Brain microvascular endothelial cell (primary cell): ENCODE data around the gene UBE2F.

Experiments
- DNase-seq: peaks from one replicate; pipeline ENCODE4 v3.0.0-alpha.2; 2020
- H3K27ac ChIP-seq: fragments of 250-450 bp; sonication (Bioruptor Pico); 2 replicates; pipeline ENCODE4 v1.5.1; 2020; ENCODE audit warnings: mild to moderate bottlenecking, moderate library complexity
- H3K27me3 ChIP-seq: fragments of 250-450 bp; sonication (Bioruptor Pico); replicated peaks from 2 replicates; pipeline ENCODE4 v1.5.1; 2020; ENCODE audit warnings: mild to moderate bottlenecking
- H3K36me3 ChIP-seq: fragments of 250-450 bp; sonication (Bioruptor Pico); replicated peaks from 2 replicates; pipeline ENCODE4 v1.5.1; 2020; ENCODE audit warnings: mild to moderate bottlenecking
- H3K4me3 ChIP-seq: 2 replicates; pipeline ENCODE4 v1.5.1; 2011; ENCODE audit warnings: low read depth, mild to moderate bottlenecking, control low read depth, low read length, moderate library complexity
- CTCF ChIP-seq: IDR thresholded peaks from 2 replicates; pipeline ENCODE4 v1.5.1; 2011; ENCODE audit warnings: low read depth, mild to moderate bottlenecking, moderate library complexity, low read length, control low read depth, inconsistent platforms; ENCODE audit errors: missing control alignments
- in situ Hi-C: cut with HindIII; loops from 2 replicates; pipeline ENCODE4 v1.10.0; 2017; ENCODE audit warnings: low sequenced_read_pairs, low pct_ligation_motif_present

The UBE2F gene

DNA sequence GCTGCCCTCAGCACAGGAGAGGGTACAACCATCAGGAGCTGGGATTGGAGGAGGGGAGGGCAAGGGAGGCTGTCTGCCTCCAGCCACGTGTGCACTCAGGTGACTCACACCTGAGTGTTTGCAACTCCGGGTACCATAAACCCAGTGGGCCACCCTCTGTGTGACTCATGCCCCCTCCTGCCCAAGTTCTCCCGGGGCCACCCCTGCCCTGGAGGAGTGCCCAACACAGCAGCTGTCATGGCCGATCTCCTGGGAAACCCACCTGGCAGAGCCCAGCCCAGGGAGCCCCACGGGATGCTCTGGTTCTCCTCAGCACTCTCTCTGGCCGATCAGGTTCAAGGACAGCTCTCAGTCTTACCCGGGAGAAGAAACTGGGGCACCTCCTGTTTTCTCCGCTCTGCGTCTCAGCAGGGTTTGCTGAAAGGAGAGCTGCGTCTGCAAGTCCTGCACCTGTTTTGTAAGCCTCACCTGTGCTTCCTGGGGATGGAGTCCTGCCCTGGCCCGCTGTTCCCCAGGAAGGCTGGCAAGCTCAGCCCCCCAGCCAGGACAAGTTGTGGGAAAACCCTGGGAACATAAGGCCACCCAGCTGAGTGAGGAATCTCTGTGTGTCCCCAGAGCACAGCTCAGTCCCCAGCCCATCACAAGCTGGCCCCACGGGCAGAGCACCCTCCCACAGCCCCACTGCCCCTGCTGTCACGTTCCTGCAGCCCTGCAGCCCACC is 44.0 kb upstream of the UBE2F start:
- in situ Hi-C loops, result no loop called here
- no peak for TF ChIP-seq CTCF
- Histone ChIP-seq H3K4me3 (no peak overlapping the region), H3K27me3 (no peaks in the 10 kb centered on the region), H3K27ac (no peak overlapping the region), H3K36me3 (no peaks in the 10 kb centered on the region)
- DNase-seq, result no peak

GRCh38 chr2:237923481-237924163 is 43.2 kb upstream of the UBE2F start:
- H3K36me3 ChIP-seq, result no peaks in the 10 kb centered on the region
- no peak overlapping the region for H3K27ac ChIP-seq
- peak overlapping the region; percentile 35 for H3K4me3 ChIP-seq
- in situ Hi-C loops, result no loop called here
- no peaks in the 10 kb centered on the region for H3K27me3 ChIP-seq
- peak; percentile 32 for DNase-seq
- TF ChIP-seq CTCF, result peak; percentile 63

DNA sequence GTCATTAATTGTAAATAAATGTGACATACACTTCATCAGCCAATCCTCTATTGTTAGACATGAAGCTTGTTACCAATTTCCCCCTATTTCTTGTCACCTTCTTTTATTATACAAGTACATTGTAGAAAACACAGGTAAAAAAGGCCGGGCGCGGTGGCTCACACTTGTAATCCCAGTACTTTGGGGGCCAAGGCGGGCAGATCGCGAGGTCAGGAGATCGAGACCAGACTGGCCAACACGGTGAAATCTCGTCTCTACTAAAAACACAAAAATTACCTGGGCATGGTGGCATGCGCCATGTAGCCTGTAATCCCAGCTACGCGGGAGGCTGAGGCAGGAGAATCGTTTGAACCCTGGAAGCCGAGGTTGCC is 42.7 kb upstream of the UBE2F start:
- Histone ChIP-seq H3K27ac (no peak overlapping the region), H3K27me3 (no peaks in the 10 kb centered on the region), H3K4me3 (no peak overlapping the region), H3K36me3 (no peaks in the 10 kb centered on the region)
- in situ Hi-C loops, result no loop called here
- TF ChIP-seq CTCF, result no peak
- no peak for DNase-seq

- Histone ChIP-seq H3K27me3 (no peaks in the 10 kb centered on the region), H3K36me3 (no peaks in the 10 kb centered on the region), H3K27ac (no peak overlapping the region), H3K4me3 (no peak overlapping the region)
- in situ Hi-C loops, result no loop called here
- no peak for DNase-seq
- no peak for TF ChIP-seq CTCF
Observed at GRCh38 chr2:237927135-237927534, 39.7 kb upstream of the UBE2F start.

GRCh38 chr2:237927986-237928385 is 38.8 kb upstream of the UBE2F start:
- no peaks in the 10 kb centered on the region for H3K36me3 ChIP-seq
- no peak for TF ChIP-seq CTCF
- H3K27me3 ChIP-seq, result no peaks in the 10 kb centered on the region
- no peak overlapping the region for H3K4me3 ChIP-seq
- DNase-seq, result no peak
- H3K27ac ChIP-seq, result no peak overlapping the region
- in situ Hi-C loops, result no loop called here
